Gastroesophageal sphincter (tissue), 3 donors: Measurements from ENCODE around the gene DHX35.

Experiments used
- CTCF ChIP-seq, 4 experiments: fragments of 200-600 bp in 2 of 4; fragments of 450-650 bp in 2 of 4; sonication (generic) in 1 of 4; IDR thresholded peaks; one replicate each; pipeline ENCODE4 v1.5.1; 2017 to 2019; ENCODE audit warnings: antibody characterized with exemption in 4 of 4, mild to moderate bottlenecking in 2 of 4, moderate library complexity in 2 of 4
- EP300 ChIP-seq: sonication (generic); formaldehyde crosslinking; IDR thresholded peaks from one replicate; pipeline ENCODE4 v1.6.1; 2017; ENCODE audit warnings: antibody characterized with exemption, mild to moderate bottlenecking
- POLR2A ChIP-seq, 2 donors: fragments of 450-650 bp; IDR thresholded peaks; one replicate each; pipeline ENCODE4 v1.6.1; 2017; ENCODE audit warnings: antibody characterized with exemption in 2 of 2, mild to moderate bottlenecking in 2 of 2, moderate library complexity in 1 of 2
- POLR2AphosphoS5 ChIP-seq: sonication (generic); formaldehyde crosslinking; IDR thresholded peaks from one replicate; pipeline ENCODE4 v1.6.1; 2017; ENCODE audit warnings: antibody characterized with exemption

GRCh38 chr20:38999217-38999616 is 37.1 kb downstream of the DHX35 start:
- TF ChIP-seq POLR2A (IDR thresholded peaks at IDR 0.05) (no peak), CTCF (IDR thresholded peaks at IDR 0.05) (no peak), POLR2AphosphoS5 (no peak), EP300 (no peak)
